Kidney tubule cell (primary cell): ENCODE data around the gene C1GALT1.
A peak's percentile ranks its signal among the peaks of the same experiment; 100 is the strongest.
"Not testable (repeated sequence)": the region's sequence is repeated elsewhere in the genome, so short reads cannot be mapped to it uniquely, and the experiment has no call there.

ENCODE experiments used
- DNase-seq: peaks from one replicate; pipeline ENCODE4 v3.0.0-alpha.2; 2018; ENCODE audit warnings: low spot score

The C1GALT1 gene

DNA sequence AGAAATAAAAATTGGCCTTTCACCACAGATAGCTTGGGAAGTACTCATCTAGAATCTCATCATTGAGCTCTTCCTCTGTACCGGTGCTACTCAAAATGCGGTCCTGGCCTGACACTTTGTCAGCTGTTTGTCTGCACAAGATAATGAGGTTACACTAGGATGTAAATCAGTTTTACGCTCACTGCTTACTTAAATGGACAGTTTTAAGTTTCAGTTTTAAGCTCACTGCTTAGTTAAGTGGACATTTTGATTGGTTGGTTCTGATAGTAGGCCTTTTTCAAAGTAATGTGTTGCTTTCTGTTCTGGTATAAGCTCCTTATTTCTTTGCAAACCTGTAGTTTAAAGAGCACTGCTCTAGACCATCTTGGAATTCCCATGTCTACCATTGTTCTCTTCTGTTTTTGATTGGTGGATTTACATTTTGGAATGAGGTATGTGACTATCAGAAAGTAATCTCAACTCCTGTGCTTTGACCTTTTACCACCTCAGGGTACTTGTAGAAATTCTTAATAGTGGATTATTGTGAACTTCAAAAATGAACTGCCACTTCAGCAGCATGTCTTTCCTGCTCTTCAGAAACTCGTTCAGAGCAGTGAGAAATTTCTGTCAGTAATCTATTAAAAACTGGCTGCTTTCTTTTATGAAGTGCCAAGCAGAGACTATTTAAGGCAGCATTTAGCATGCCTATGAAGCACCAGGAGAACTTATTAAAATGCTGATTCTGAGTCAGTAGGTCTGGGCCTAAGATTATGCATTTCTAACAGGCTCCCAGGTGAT is 55.0 kb downstream of the C1GALT1 start:
- DNase-seq, result no peak

DNA sequence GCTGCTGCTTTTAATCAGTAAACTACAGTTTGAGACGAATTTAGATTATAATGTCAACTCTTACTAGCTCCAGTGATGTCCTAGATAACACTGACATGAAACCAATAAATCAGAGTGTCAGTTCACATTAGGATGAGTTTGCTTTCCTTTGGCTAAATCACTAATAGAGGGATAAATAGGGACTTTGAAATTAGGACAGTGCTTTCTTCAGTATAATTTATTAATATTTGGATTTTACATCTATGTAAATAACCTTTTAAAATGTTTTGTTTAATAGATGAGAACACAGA is 55.6 kb downstream of the C1GALT1 start:
- DNase-seq, result no peak

- no peak for DNase-seq
Observed at GRCh38 chr7:7239346-7239745, 57.0 kb downstream of the C1GALT1 start.

DNA sequence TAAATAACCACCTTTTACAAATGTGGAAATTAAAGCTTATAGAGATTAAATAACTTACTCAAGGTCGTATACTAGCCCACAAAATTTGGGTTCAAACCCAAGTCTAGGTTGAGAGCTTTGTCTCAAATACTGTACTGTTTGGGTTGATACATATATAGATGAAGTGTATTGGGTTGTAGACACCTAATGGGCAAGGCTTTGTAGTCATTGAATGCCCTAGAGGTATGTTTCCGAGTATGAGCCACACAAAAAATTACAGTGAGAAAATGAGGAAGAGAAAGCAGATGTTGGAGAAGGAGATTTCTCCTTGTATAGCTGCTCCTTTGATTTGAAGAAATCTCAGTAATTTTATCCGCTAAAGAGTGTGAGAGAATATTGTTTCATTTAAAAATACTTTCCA is 60.6 kb downstream of the C1GALT1 start:
- no peak for DNase-seq

- not testable (repeated sequence) for DNase-seq
Observed at GRCh38 chr7:7245233-7245632, 62.9 kb downstream of the C1GALT1 start.

DNA sequence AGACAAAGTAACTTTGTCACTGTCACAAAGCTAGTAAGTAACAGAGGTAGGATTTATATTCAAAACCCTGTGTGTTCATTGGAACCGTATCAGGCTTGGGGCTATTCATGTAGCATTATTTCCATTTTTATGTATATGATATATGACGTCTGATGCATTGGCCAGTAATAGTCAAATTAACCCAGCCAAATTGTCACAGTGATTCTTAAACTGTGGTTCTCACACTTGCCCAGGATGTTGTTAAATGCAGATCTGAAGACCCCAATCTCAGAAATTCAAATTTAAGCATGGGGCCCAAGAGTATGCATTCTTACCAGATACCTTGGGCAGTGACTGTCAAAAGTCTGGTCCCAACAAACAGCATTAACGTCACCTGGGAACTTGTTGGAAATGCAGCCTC is 63.9 kb downstream of the C1GALT1 start:
- no peak for DNase-seq

DNA sequence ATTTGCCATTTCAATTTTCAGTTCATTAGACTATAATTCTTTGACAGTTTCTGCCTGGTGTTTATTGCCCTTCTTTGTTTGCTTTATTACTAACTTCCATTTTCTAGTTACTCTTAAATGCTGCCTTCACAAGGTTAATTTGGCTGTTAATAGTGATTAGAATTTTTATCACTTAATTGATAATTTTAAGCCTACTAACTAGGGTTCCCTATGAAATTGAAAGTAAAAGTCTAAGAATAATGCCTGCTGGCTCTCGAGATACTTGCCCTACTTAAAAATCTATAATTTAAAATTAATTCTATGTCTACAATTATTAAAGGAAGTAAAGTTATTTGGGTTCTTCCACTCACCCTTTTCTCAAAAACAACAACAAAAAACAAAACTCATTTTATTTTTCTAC is 65.3 kb downstream of the C1GALT1 start:
- DNase-seq, result no peak

DNA sequence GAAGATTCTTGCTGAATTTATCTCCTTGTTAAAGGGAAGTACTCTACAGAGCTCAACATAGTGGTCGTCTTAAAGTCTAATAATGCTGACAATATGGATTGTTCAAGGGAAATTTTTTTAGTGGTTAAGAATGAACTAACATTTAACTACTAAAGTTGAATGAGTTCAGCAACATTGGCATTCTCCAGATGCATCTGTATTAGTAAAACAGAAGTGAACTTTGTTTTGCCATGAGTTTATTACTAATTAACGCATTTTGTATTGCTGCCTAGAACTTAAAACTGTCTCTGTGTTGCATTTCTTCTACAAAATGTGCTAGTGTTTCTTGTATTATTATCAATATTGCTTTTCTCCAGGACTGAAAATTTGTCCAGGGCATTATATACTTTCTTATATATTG is 67.5 kb downstream of the C1GALT1 start:
- DNase-seq, result no peak

DNA sequence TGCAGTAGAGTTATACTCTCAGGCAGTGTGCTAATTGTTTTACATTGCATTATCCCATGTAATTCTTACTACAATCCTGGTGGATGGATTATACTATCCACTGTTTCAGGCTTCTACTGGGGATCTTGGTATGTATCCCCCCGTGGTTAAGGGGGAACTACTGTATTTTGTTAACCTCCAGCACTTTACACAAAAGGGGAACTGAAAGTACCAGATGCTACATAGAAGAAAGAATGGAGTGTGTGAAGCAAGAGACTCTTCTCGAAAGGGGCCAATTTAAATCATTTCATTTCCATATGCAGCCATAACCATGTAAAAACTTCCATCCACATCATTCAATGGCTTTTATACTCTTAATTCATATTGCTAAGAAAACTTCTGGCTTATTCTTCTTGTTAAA is 69.4 kb downstream of the C1GALT1 start:
- no peak for DNase-seq

DNA sequence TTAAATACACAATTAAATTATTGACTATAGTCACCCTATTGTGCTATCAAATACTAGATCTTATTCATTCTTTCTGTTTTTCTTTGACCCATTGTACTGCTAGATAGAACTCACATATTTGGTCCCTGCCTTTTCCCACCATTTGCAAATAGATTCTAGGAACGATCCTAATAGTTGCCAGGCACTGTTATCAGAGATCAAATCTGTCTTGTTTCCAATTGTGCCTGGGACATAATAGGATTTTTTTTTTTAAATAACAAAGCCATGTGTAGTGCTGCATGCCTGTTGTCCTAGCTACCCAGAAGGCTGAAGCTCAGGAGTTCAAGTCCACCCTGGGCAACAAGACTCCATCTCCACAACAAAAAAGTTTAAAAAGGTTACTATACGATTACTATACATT is 72.0 kb downstream of the C1GALT1 start:
- no peak for DNase-seq

GRCh38 chr7:7254908-7255307 is 72.6 kb downstream of the C1GALT1 start:
- peak; percentile 86 for DNase-seq

- no peak for DNase-seq
Observed at GRCh38 chr7:7256731-7257274, 74.5 kb downstream of the C1GALT1 start.

GRCh38 chr7:7257899-7258692 is 75.8 kb downstream of the C1GALT1 start:
- peak; percentile 79 for DNase-seq

DNA sequence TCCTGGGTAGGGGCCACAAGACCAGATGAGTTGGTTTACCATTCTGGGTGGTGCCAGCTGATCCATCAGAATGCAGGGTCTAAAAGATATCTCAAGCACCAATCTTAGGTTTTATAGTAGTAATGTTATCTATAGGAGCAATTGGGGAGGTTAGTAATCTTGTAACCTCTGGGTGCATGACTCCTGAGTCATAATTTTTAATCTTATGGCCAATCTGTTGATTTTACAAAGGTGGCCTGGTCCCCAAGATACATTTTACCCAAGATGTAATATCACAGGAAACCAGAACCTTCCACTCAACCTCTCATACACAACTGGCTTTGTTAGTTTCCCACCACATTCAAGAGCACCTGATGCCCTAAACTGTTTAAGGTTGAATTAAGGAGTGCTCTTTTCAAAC is 79.5 kb downstream of the C1GALT1 start:
- no peak for DNase-seq

DNA sequence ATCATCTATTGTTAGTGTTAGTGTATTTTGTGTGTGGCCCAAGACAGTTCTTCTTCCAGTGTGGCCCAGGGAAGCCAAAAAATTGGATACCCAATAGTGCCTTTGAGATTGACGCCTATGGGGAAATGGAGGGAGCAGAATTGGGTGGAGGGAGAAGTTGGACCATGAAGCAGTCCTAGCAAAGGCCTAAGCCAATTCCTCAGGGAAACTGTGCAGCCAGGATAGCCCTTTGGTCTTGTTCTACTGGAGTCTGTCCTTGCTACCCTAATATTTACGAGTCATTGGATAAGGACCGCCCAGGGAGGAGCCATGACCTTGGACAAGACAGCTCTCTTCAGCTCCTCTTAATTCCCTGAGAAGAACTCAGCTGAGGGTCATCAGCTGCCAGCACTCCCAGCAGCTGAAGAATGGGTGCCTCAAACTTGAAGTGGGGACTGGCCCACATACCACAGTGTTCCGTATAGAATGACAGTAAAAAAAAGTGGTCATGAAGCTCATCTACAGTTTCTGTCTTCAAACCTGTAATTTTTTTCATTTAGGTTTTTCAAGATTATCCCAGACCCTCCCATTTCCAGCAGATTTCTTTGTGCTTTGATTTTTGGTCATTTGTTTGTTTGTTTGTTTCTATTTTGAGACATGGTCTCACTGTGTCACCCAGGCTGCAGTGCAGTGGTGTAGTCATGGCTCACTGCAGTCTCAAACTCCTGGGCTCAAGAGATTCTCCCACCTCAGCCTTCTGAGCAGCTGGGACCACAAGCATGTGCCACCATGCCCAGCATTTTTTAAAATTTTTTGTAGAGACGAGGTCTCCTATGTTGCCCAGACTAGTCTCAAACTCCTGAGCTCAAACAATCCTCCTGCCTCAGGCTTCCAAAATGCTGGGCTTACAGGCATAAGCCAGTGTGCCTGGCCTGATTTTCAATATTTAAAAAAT is 81.2 kb downstream of the C1GALT1 start:
- DNase-seq, result no peak

- DNase-seq, result no peak
Observed at GRCh38 chr7:7264306-7265040, 82.1 kb downstream of the C1GALT1 start.

DNA sequence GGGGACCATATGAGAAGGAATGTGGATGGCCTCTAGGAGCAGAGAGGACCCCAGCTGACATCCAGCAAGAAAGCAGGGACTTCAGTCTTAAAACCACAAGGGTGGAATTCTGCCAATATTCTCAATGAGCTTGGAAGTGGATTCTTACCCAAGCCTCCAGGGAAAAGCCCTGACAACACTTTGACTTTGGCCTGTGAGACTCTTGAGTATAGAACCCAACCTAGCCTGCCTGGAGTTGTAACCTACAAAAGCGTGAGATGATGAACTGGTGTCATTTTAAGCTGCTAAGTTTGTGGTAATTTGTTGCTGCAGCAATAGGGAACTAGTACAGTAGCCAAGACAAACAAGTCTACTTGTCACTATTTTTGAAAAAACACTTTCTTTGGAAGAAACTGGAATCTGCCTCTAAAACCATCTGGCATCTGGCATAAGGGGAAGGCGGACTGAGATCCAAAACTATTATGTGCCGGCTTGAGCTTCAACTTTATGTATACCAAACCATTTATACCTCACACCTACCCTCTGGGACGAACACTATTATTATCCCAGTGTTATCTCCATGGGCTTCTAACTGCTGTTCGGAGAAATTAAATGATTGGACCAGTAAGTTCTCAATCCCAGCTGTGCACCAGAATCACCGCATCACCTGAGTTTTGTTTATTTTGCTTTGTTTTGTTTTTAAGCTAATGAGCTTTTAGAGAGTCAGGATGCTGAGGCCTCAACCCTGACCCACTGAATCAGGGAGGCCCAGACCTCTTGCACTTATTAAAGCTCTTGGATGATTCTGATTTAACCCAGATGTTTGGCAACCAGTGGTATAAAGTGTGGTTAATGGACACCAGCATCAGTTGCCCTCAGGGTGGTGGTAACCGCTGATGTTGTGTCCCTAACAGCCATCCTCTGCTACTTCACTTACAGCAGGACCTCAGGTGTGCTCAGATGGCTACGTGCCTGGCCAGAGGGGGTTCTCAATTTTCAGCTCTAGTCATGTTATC is 83.0 kb downstream of the C1GALT1 start:
- no peak for DNase-seq

- no peak for DNase-seq
Observed at GRCh38 chr7:7266257-7266881, 84.0 kb downstream of the C1GALT1 start.

GRCh38 chr7:7271094-7271874 is 88.9 kb downstream of the C1GALT1 start:
- peak; percentile 64 for DNase-seq
